ENCODE data around the gene ASIC2. TPM values are rescaled to one million over a fixed set of nuclear protein-coding genes. Genes with fewer than 3 reads are reported as not detected.

The ASIC2 gene
- total RNA-seq, 1 experiment from 2014 or later: 0.74 TPM

DNA sequence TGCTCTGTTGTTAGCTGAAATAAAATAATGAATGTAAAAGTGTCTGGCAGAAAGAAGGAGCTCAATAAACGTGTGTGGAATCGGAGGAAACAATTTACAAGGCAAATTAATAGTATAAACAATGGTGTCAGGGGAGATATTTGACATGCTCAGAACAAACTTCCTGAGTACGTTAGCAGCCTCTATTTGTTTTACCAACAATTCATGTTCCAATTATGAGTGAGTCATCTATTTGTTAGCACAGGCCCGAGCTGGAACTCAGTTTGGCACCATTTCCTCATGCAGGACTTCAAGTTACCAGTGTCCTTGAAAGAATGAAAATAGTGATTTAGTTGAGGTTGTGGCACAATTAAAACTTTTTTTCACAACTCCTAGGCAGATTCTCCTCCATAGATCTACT, 9.1 kb downstream of the ASIC2 start:
- no peaks in the 10 kb centered on the region for H3K4me1 ChIP-seq (ENCODE audit: insufficient read depth, low read length)
- no peak overlapping the region for H4K5ac ChIP-seq (ENCODE audit: insufficient read length, low read depth, low read length)
- no peak overlapping the region for H3K4ac ChIP-seq (ENCODE audit: low read depth, low read length)
- Mint-ChIP-seq H3K4me3 (no peak overlapping the region), H3K27me3 (ENCODE audit: low read depth) (peaks cover 44% of the 10 kb centered on the region), H3K9me3 (no peaks in the 10 kb centered on the region; a peak in 1 of 5 replicates), H3K36me3 (ENCODE audit: insufficient read depth in 1 of 3, low read depth in 3 of 3) (no peaks in the 10 kb centered on the region), H3K27ac (no peak overlapping the region), H3K4me1 (no peaks in the 10 kb centered on the region)
- H3T11ph ChIP-seq (ENCODE audit: low read length): no peak overlapping the region
- no peak overlapping the region for H3K23ac ChIP-seq (ENCODE audit: insufficient read length, low read depth, low read length)
- H3K79me2 ChIP-seq (ENCODE audit: insufficient read depth, low read length): no peaks in the 10 kb centered on the region
- H3K79me1 ChIP-seq (ENCODE audit: insufficient read depth, low read depth, low read length, poor library complexity, severe bottlenecking): no peaks in the 10 kb centered on the region
- no peak overlapping the region for H3K9ac ChIP-seq (ENCODE audit: extremely low read depth, insufficient read length, low read length)
- no peak overlapping the region for H2AK5ac ChIP-seq (ENCODE audit: insufficient read length, low read length)
- no peak overlapping the region for H3K14ac ChIP-seq (ENCODE audit: insufficient read depth, low read length)
- H3K23me2 ChIP-seq (ENCODE audit: insufficient read length, low read depth, low read length, poor library complexity, severe bottlenecking): no peaks in the 10 kb centered on the region
- H2BK20ac ChIP-seq (ENCODE audit: low read depth, low read length, poor library complexity, severe bottlenecking): no peak overlapping the region
- WGBS (ENCODE audit: extremely low coverage, insufficient read length, low lambda C conversion rate): no CpG with 5 or more reads among the region's 4 CpGs
- no peak overlapping the region for H3K18ac ChIP-seq (ENCODE audit: insufficient read length, low read depth, low read length)
- DNase-seq: no peak
- H2BK12ac ChIP-seq (ENCODE audit: insufficient read length, low read depth, low read length): no peak overlapping the region
- H4K8ac ChIP-seq (replicated peaks; ENCODE audit: insufficient read length, low read depth, low read length): no peak overlapping the region
- no peak overlapping the region for H4K91ac ChIP-seq (ENCODE audit: insufficient read length, low read depth, low read length)
- H3K27me3 ChIP-seq (ENCODE audit: insufficient read depth, low read length): no peaks in the 10 kb centered on the region; the same call in 1 of the 2 replicates
- H3K27ac ChIP-seq (ENCODE audit: insufficient read length, low read depth, low read length): no peak overlapping the region
- no peaks in the 10 kb centered on the region for H4K20me1 ChIP-seq (ENCODE audit: control insufficient read depth, insufficient read depth, insufficient read length)
- H2BK5ac ChIP-seq (ENCODE audit: insufficient read length, low read length): no peak overlapping the region
- H3K56ac ChIP-seq (ENCODE audit: insufficient read length, low read depth, low read length): no peak overlapping the region
- TF ChIP-seq, protein P1, sequence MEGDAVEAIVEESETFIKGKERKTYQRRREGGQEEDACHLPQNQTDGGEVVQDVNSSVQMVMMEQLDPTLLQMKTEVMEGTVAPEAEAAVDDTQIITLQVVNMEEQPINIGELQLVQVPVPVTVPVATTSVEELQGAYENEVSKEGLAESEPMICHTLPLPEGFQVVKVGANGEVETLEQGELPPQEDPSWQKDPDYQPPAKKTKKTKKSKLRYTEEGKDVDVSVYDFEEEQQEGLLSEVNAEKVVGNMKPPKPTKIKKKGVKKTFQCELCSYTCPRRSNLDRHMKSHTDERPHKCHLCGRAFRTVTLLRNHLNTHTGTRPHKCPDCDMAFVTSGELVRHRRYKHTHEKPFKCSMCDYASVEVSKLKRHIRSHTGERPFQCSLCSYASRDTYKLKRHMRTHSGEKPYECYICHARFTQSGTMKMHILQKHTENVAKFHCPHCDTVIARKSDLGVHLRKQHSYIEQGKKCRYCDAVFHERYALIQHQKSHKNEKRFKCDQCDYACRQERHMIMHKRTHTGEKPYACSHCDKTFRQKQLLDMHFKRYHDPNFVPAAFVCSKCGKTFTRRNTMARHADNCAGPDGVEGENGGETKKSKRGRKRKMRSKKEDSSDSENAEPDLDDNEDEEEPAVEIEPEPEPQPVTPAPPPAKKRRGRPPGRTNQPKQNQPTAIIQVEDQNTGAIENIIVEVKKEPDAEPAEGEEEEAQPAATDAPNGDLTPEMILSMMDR (conservative IDR thresholded peaks at IDR 0.05): no peak
- H3K4me2 ChIP-seq (ENCODE audit: insufficient read depth, insufficient read length, low read length): no peak overlapping the region
- H2AFZ ChIP-seq (ENCODE audit: low read length): no peak overlapping the region
- H2BK120ac ChIP-seq (ENCODE audit: low read depth, low read length, poor library complexity, severe bottlenecking): no peak overlapping the region
- no peaks in the 10 kb centered on the region for H3K9me3 ChIP-seq (ENCODE audit: control insufficient read depth, low read depth, low read length)
- no peak overlapping the region for H2BK15ac ChIP-seq (ENCODE audit: low read depth, low read length)

Measured in H9 (cell line).